HUES48 (cell line): ENCODE data around the gene SUN1.
"Not testable (repeated sequence)": the region's sequence is repeated elsewhere in the genome, so short reads cannot be mapped to it uniquely, and the experiment has no call there.

ENCODE experiments used
- H3K27ac ChIP-seq: one replicate; pipeline ENCODE4 v1.7.0; 2013; ENCODE audit warnings: low read depth, low read length, inconsistent platforms
- H3K27me3 ChIP-seq: 2 replicates; pipeline ENCODE4 v1.6.1; 2013; ENCODE audit warnings: mild to moderate bottlenecking, low read length; ENCODE audit not compliant: control insufficient read depth, insufficient read depth
- H3K36me3 ChIP-seq: 2 replicates; pipeline ENCODE4 v1.6.1; 2013; ENCODE audit warnings: low read length; ENCODE audit not compliant: control insufficient read depth, insufficient read depth
- H3K4me1 ChIP-seq: 2 replicates; pipeline ENCODE4 v1.6.1; 2013; ENCODE audit warnings: mild to moderate bottlenecking, low read length; ENCODE audit not compliant: control insufficient read depth, insufficient read depth
- H3K4me3 ChIP-seq: 2 replicates; pipeline ENCODE4 v1.5.1; 2013; ENCODE audit warnings: mild to moderate bottlenecking, low read depth, low read length
- H3K9ac ChIP-seq: 2 replicates; pipeline ENCODE4 v1.6.1; 2013; ENCODE audit warnings: mild to moderate bottlenecking, low read depth, low read length, moderate library complexity
- H3K9me3 ChIP-seq: 2 replicates; pipeline ENCODE4 v1.6.1; 2013; ENCODE audit warnings: low read length; ENCODE audit not compliant: control insufficient read depth, insufficient read depth

Gene SUN1

DNA sequence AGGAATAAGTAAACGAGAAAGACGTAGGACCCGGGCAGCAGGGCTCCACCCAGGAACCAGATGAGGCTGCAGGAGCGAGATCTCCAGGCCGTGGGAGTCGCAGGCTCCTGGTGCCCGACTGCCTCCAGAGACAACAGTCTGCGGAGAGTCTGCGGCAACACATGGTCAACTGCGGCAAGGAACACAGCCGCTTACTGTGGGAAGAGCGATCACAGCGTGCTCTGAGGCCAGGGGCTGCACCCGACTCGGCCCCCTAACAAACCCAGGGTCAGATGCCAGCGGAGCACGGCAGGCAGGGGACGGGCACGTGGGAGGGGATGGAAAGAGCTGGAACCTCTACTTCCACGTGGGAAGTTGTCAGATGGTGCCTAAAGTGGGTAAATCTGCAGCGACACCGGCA lies 70.7 kb downstream of the SUN1 start:
- Histone ChIP-seq H3K4me3 (no peak overlapping the region), H3K36me3 (no peaks in the 10 kb centered on the region), H3K9me3 (no peaks in the 10 kb centered on the region), H3K4me1 (no peaks in the 10 kb centered on the region), H3K9ac (no peak overlapping the region), H3K27ac (no peak overlapping the region), H3K27me3 (no peaks in the 10 kb centered on the region; the same call in 1 of the 2 replicates)

DNA sequence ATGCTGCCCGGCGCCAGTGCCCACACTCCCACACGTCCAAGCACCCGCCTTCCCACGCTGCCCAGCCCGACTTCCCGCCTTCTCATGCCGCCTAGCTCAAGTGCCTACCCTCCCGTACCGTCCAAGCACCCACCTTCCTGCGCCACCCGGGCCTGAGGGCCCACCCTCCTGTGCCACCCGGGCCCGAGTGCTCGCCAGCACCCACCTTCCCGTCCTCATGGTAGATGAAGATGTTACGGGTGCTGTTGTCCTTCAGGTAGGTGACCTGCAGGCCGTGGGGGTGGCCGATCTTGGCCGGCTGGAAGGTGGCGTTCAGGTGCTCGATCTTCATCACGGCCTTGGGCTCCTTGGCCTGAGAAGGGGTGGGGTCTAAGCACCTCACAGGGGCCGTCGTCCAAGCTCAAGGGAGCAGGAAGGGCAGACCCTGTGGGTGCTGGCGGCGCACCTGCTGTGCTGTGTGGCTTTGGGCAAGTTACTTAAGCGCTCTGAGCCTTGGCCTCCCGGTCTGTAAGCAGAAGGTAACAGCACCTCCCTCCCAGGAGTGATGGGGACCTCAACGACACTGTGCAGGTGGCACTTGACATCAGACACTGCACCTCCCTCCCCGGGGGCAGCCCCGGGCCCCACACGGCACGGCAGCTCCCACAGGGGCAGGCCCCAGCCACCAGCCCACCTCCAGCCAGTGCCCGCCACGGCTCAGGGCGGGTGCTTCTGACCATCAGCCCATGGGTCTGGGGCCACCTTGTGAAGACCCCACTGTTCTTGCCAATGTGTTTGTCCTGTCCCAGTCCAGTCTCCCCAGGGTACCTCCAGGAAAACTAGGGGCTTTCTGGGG lies 71.9 kb downstream of the SUN1 start:
- Histone ChIP-seq H3K9me3 (no peaks in the 10 kb centered on the region), H3K36me3 (no peaks in the 10 kb centered on the region), H3K9ac (no peak overlapping the region), H3K27me3 (no peaks in the 10 kb centered on the region; the same call in 1 of the 2 replicates), H3K27ac (no peak overlapping the region), H3K4me1 (no peaks in the 10 kb centered on the region), H3K4me3 (no peak overlapping the region)

DNA sequence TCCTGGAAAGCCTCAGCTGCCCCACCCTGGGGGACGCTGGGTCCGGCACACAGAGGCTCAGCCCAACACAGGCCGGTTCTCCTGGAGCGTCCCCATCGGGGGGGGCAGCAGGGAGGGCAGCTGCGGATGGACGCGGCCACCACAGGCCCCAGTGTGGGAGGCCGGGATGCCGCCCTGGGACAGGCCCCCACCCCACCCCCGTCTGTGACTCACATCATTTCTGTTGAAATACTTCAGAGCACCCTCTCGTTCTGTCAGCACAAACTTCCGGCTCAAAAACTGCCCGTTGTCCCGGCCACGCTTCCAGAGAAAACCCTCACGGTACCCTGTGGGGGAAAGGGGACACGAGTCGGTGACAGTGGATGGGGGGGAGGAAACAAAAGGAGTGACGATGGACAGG lies 72.6 kb downstream of the SUN1 start:
- Histone ChIP-seq H3K4me1 (no peaks in the 10 kb centered on the region), H3K27me3 (peaks cover 5% of the 10 kb centered on the region; the same call in 1 of the 2 replicates), H3K9ac (no peak overlapping the region), H3K27ac (no peak overlapping the region), H3K9me3 (no peaks in the 10 kb centered on the region), H3K4me3 (no peak overlapping the region), H3K36me3 (no peaks in the 10 kb centered on the region)

GRCh38 chr7:906776-907157 lies 74.5 kb downstream of the SUN1 start:
- Histone ChIP-seq H3K9ac (no peak overlapping the region), H3K27me3 (peaks cover 5% of the 10 kb centered on the region; the same call in 1 of the 2 replicates), H3K36me3 (no peaks in the 10 kb centered on the region), H3K4me1 (no peaks in the 10 kb centered on the region), H3K4me3 (no peak overlapping the region), H3K9me3 (no peaks in the 10 kb centered on the region), H3K27ac (no peak overlapping the region)

- H3K27ac ChIP-seq, result no peak overlapping the region
- H3K4me1 ChIP-seq, result no peaks in the 10 kb centered on the region
- H3K27me3 ChIP-seq, result peaks cover 5% of the 10 kb centered on the region; the same call in 1 of the 2 replicates
- no peaks in the 10 kb centered on the region for H3K9me3 ChIP-seq
- no peaks in the 10 kb centered on the region for H3K36me3 ChIP-seq
- H3K9ac ChIP-seq, result no peak overlapping the region
- no peak overlapping the region for H3K4me3 ChIP-seq
Observed at GRCh38 chr7:907158-907980, 75.1 kb downstream of the SUN1 start.

- no peak overlapping the region for H3K9ac ChIP-seq
Observed at GRCh38 chr7:908159-908581, 75.9 kb downstream of the SUN1 start.

GRCh38 chr7:908591-909357 lies 76.5 kb downstream of the SUN1 start:
- not testable (repeated sequence) for H3K27me3 ChIP-seq

More at GRCh38 chr7:908159-908581, 75.9 kb downstream of the SUN1 start:
- H3K36me3 ChIP-seq, result no peaks in the 10 kb centered on the region
- H3K4me1 ChIP-seq, result no peaks in the 10 kb centered on the region
- no peak overlapping the region for H3K4me3 ChIP-seq
- peaks cover 5% of the 10 kb centered on the region; the same call in 1 of the 2 replicates for H3K27me3 ChIP-seq
- H3K27ac ChIP-seq, result no peak overlapping the region
- H3K9me3 ChIP-seq, result no peaks in the 10 kb centered on the region

DNA sequence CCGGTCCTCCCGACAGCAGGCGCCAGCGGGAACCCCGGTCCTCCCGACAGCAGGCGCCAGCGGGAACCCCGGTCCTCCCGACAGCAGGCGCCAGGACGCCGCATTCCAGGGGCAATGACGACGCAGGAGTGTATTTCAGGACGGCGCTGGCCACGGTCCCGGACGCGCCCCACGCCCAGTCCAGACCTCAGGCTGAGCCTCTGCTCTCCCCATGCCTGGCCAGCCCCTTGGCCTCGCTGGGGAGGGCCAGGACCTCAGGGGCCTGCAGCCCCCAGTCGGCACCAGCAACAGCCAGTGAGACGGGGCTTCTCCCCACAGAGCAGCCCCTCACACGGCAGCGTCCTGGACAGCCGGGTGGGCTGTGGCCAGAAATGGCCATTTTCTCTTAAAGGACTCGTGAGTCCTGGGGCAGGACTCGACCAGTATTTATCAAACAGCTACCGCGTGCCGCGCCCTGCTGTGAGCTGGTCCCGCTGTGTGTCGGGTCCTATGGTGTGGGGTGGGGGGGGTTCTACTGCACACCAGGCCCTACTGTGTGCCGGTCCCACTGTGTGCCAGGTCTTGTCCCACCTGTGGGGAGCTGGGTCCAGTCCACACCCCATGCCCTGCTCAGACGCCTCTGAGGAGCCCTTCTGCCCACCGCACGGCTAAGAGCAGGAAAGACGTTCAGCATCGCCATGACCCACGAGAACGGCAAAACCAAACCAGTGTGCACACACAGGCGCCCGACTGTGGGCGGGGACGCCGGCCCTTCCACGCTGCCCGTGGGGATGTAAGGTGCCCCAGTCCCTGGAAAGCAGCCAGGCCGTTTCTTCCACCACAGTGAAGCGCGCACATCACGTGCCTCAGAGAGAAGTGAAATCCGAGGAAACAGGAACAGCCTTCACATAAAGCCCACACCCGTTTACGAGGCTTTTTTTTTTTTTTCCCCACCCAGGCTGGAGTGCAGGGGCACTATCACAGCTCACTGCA lies 77.4 kb downstream of the SUN1 start:
- H3K27me3 ChIP-seq, result peaks cover 5% of the 10 kb centered on the region; the same call in 1 of the 2 replicates
- no peak overlapping the region for H3K9ac ChIP-seq
- no peaks in the 10 kb centered on the region for H3K9me3 ChIP-seq
- H3K4me3 ChIP-seq, result peak overlapping the region; percentile 43; the same call in 1 of the 2 replicates
- H3K27ac ChIP-seq, result no peak overlapping the region
- H3K4me1 ChIP-seq, result no peaks in the 10 kb centered on the region
- H3K36me3 ChIP-seq, result no peaks in the 10 kb centered on the region

More at GRCh38 chr7:908591-909357, 76.5 kb downstream of the SUN1 start:
- not testable (repeated sequence) for H3K27ac ChIP-seq, H3K9me3 ChIP-seq, H3K36me3 ChIP-seq, H3K9ac ChIP-seq, H3K4me1 ChIP-seq
- H3K4me3 ChIP-seq, result peak overlapping the region; percentile 43; the same call in 1 of the 2 replicates

- Histone ChIP-seq H3K27me3 (peaks cover 5% of the 10 kb centered on the region; the same call in 1 of the 2 replicates), H3K4me1 (no peaks in the 10 kb centered on the region), H3K4me3 (no peak overlapping the region), H3K36me3 (no peaks in the 10 kb centered on the region), H3K27ac (no peak overlapping the region), H3K9ac (no peak overlapping the region), H3K9me3 (no peaks in the 10 kb centered on the region)
Observed at GRCh38 chr7:910441-910861, 78.2 kb downstream of the SUN1 start.
